HCT116 (cell line): ENCODE results near the gene CENPX.

ENCODE experiments used
- CTCF ChIP-seq, 3 experiments: fragments of 200-600 bp in 1 of 3; sonication (generic) in 1 of 3; IDR thresholded peaks in 2 of 3; conservative IDR thresholded peaks in 1 of 3; 2 replicates each; pipeline ENCODE4 v1.5.1; 2012 to 2017; ENCODE audit warnings: low read depth in 2 of 3, low read length in 2 of 3, antibody characterized with exemption in 1 of 3, borderline replicate concordance in 1 of 3, control low read depth in 1 of 3, mild to moderate bottlenecking in 1 of 3, mixed read lengths in 1 of 3, mixed run types in 1 of 3, moderate library complexity in 1 of 3; ENCODE audit not compliant: insufficient read depth in 1 of 3
- FOSL1 ChIP-seq: IDR thresholded peaks from 2 replicates; pipeline ENCODE4 v1.6.1; 2012; ENCODE audit warnings: low read depth
- POLR2A ChIP-seq: IDR thresholded peaks from 2 replicates; pipeline ENCODE4 v1.7.0; 2011; ENCODE audit warnings: borderline replicate concordance; ENCODE audit not compliant: insufficient read depth, insufficient read length; ENCODE audit errors: extremely low read depth
- POLR2AphosphoS5 ChIP-seq: IDR thresholded peaks from 2 replicates; pipeline ENCODE4 v1.6.1; 2011; ENCODE audit warnings: mild to moderate bottlenecking, low read depth, low read length, moderate library complexity
- ZFX ChIP-seq: fragments of 450-650 bp; IDR thresholded peaks from 2 replicates; pipeline ENCODE4 v1.6.1; 2017

DNA sequence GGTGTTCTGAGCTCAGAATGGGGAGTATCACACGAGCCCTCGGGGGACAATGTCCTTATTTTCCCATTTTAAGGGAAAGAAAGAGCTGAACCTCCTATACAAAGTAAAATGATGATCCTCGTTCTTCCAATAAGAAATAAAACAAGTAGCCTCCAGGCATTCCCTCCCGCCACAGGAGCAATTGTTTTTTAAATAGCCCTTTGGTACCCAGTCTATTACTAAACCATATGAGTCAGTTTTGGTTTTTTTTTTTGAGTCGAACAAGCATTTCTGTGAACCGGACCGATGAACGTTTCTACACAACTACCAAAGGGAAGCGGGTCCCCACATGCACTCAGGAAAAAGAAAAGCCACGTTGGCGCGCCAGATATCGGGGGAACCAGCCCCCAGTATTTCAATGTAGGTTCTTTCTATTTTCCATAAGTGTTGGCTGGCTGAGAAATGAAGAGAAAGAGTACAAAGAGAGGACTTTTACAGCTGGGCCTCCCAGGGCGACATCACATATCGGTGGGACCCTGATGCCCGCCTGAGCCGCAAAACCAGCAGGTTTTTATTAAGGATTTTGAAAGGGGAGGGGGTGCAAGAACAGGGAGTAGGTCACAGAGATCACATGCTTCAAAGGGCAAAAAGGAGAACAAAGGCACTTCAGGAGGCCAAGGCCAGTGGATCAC, 18.6 kb upstream of the CENPX start:
- TF ChIP-seq CTCF (IDR thresholded peaks at IDR 0.05 in 2 of 3, conservative IDR thresholded peaks at IDR 0.05 in 1 of 3; ENCODE audit: borderline replicate concordance in 1 of 3, insufficient read depth in 1 of 3, low read depth in 2 of 3, low read length in 2 of 3) (no peak), POLR2A (no peak), POLR2AphosphoS5 (no peak), ZFX (no peak), FOSL1 (no peak)
